IPS-18a (cell line): ENCODE results near the gene NANOS2.

Source experiments
- H3K27ac ChIP-seq: one replicate; pipeline ENCODE4 v1.5.1; 2013; ENCODE audit warnings: low read length
- H3K27me3 ChIP-seq: one replicate; pipeline ENCODE4 v1.6.1; 2013; ENCODE audit warnings: mild to moderate bottlenecking, low read length; ENCODE audit not compliant: control insufficient read depth, insufficient read depth
- H3K36me3 ChIP-seq: one replicate; pipeline ENCODE4 v1.6.1; 2013; ENCODE audit warnings: low read depth, low read length; ENCODE audit not compliant: control insufficient read depth
- H3K4me1 ChIP-seq: one replicate; pipeline ENCODE4 v1.6.1; 2013; ENCODE audit warnings: low read depth, low read length; ENCODE audit not compliant: control insufficient read depth
- H3K4me3 ChIP-seq: one replicate; pipeline ENCODE4 v1.5.1; 2013; ENCODE audit warnings: low read length
- H3K9ac ChIP-seq: one replicate; pipeline ENCODE4 v1.6.1; 2013; ENCODE audit warnings: mild to moderate bottlenecking, low read length, moderate library complexity
- H3K9me3 ChIP-seq: one replicate; pipeline ENCODE4 v1.6.1; 2013; ENCODE audit warnings: low read depth, low read length; ENCODE audit not compliant: control insufficient read depth

NANOS2 gene

GRCh38 chr19:45924891-45925447 lies 10.4 kb upstream of the NANOS2 start:
- peaks cover 4% of the 10 kb centered on the region for H3K4me1 ChIP-seq
- peaks cover 11% of the 10 kb centered on the region for H3K27me3 ChIP-seq
- no peaks in the 10 kb centered on the region for H3K9me3 ChIP-seq
- H3K4me3 ChIP-seq = no peak overlapping the region
- H3K36me3 ChIP-seq = no peaks in the 10 kb centered on the region
- H3K27ac ChIP-seq = no peak overlapping the region
- no peak overlapping the region for H3K9ac ChIP-seq

- no peak overlapping the region for H3K9ac ChIP-seq
- no peak overlapping the region for H3K27ac ChIP-seq
- H3K36me3 ChIP-seq = no peaks in the 10 kb centered on the region
- no peaks in the 10 kb centered on the region for H3K4me1 ChIP-seq
- no peaks in the 10 kb centered on the region for H3K9me3 ChIP-seq
- H3K4me3 ChIP-seq = no peak overlapping the region
- H3K27me3 ChIP-seq = no peaks in the 10 kb centered on the region
Observed at GRCh38 chr19:45922281-45922680, 7.7 kb upstream of the NANOS2 start.

GRCh38 chr19:45920458-45920857 lies 5.9 kb upstream of the NANOS2 start:
- Histone ChIP-seq H3K4me1 (no peaks in the 10 kb centered on the region), H3K36me3 (no peaks in the 10 kb centered on the region), H3K27ac (no peak overlapping the region), H3K9me3 (no peaks in the 10 kb centered on the region), H3K27me3 (no peaks in the 10 kb centered on the region), H3K4me3 (no peak overlapping the region), H3K9ac (no peak overlapping the region)

- Histone ChIP-seq H3K4me1 (no peaks in the 10 kb centered on the region), H3K27me3 (no peaks in the 10 kb centered on the region), H3K9ac (no peak overlapping the region), H3K9me3 (no peaks in the 10 kb centered on the region), H3K4me3 (no peak overlapping the region), H3K27ac (no peak overlapping the region), H3K36me3 (no peaks in the 10 kb centered on the region)
Observed at GRCh38 chr19:45919678-45920077, 5.1 kb upstream of the NANOS2 start.

GRCh38 chr19:45918721-45919120 lies 4.1 kb upstream of the NANOS2 start:
- no peaks in the 10 kb centered on the region for H3K4me1 ChIP-seq
- no peak overlapping the region for H3K4me3 ChIP-seq
- no peak overlapping the region for H3K9ac ChIP-seq
- no peaks in the 10 kb centered on the region for H3K9me3 ChIP-seq
- H3K27me3 ChIP-seq = no peaks in the 10 kb centered on the region
- no peak overlapping the region for H3K27ac ChIP-seq
- no peaks in the 10 kb centered on the region for H3K36me3 ChIP-seq

- H3K27me3 ChIP-seq = no peaks in the 10 kb centered on the region
- H3K4me3 ChIP-seq = no peak overlapping the region
- H3K9me3 ChIP-seq = no peaks in the 10 kb centered on the region
- H3K27ac ChIP-seq = no peak overlapping the region
- H3K9ac ChIP-seq = no peak overlapping the region
- no peaks in the 10 kb centered on the region for H3K4me1 ChIP-seq
- H3K36me3 ChIP-seq = no peaks in the 10 kb centered on the region
Observed at GRCh38 chr19:45917421-45918091, 3.0 kb upstream of the NANOS2 start.

- H3K4me3 ChIP-seq = no peak overlapping the region
- H3K27me3 ChIP-seq = no peaks in the 10 kb centered on the region
- no peaks in the 10 kb centered on the region for H3K36me3 ChIP-seq
- H3K9me3 ChIP-seq = no peaks in the 10 kb centered on the region
- H3K27ac ChIP-seq = no peak overlapping the region
- H3K4me1 ChIP-seq = no peaks in the 10 kb centered on the region
- no peak overlapping the region for H3K9ac ChIP-seq
Observed at GRCh38 chr19:45911291-45911690, 3.3 kb downstream of the NANOS2 start.

GRCh38 chr19:45908956-45909355 lies 5.6 kb downstream of the NANOS2 start:
- H3K4me1 ChIP-seq = no peaks in the 10 kb centered on the region
- H3K9me3 ChIP-seq = no peaks in the 10 kb centered on the region
- H3K27me3 ChIP-seq = no peaks in the 10 kb centered on the region
- no peak overlapping the region for H3K4me3 ChIP-seq
- no peak overlapping the region for H3K9ac ChIP-seq
- no peaks in the 10 kb centered on the region for H3K36me3 ChIP-seq
- no peak overlapping the region for H3K27ac ChIP-seq

- Histone ChIP-seq H3K4me1 (no peaks in the 10 kb centered on the region), H3K4me3 (no peak overlapping the region), H3K9ac (no peak overlapping the region), H3K36me3 (no peaks in the 10 kb centered on the region), H3K27ac (no peak overlapping the region), H3K27me3 (peaks cover 9% of the 10 kb centered on the region), H3K9me3 (no peaks in the 10 kb centered on the region)
Observed at GRCh38 chr19:45906221-45906620, 8.4 kb downstream of the NANOS2 start.

- Histone ChIP-seq H3K4me3 (no peak overlapping the region), H3K36me3 (no peaks in the 10 kb centered on the region)
Observed at GRCh38 chr19:45905011-45905410, 9.6 kb downstream of the NANOS2 start.

GRCh38 chr19:45902651-45903625 lies 11.6 kb downstream of the NANOS2 start:
- H3K9me3 ChIP-seq = no peaks in the 10 kb centered on the region

More at GRCh38 chr19:45905011-45905410, 9.6 kb downstream of the NANOS2 start:
- Histone ChIP-seq H3K4me1 (no peaks in the 10 kb centered on the region), H3K9me3 (no peaks in the 10 kb centered on the region), H3K27ac (no peak overlapping the region), H3K27me3 (peaks cover 22% of the 10 kb centered on the region), H3K9ac (no peak overlapping the region)

More at GRCh38 chr19:45902651-45903625, 11.6 kb downstream of the NANOS2 start:
- Histone ChIP-seq H3K27me3 (peaks cover 23% of the 10 kb centered on the region), H3K9ac (peak overlapping the region; percentile 50), H3K36me3 (peaks cover 4% of the 10 kb centered on the region), H3K27ac (no peak overlapping the region), H3K4me1 (no peaks in the 10 kb centered on the region), H3K4me3 (peak overlapping the region; percentile 77)
